Mesodermal cell (in vitro differentiated cells): ENCODE results near the gene IRF2BP1.

Experiments
- H3K27ac ChIP-seq: 2 replicates; pipeline ENCODE4 v1.7.0; 2013; ENCODE audit warnings: mild to moderate bottlenecking, low read depth, low read length, moderate library complexity; ENCODE audit not compliant: severe bottlenecking
- H3K36me3 ChIP-seq: 2 replicates; pipeline ENCODE4 v1.7.1; 2013; ENCODE audit warnings: mild to moderate bottlenecking, low read length, moderate library complexity; ENCODE audit not compliant: control insufficient read depth, insufficient read depth
- H3K4me1 ChIP-seq: one replicate; pipeline ENCODE4 v1.7.1; 2013; ENCODE audit warnings: mild to moderate bottlenecking, low read length; ENCODE audit not compliant: insufficient read depth, control insufficient read depth, poor library complexity, severe bottlenecking
- H3K4me3 ChIP-seq: 2 replicates; pipeline ENCODE4 v1.7.0; 2013; ENCODE audit warnings: low read length, control low read depth, mild to moderate bottlenecking; ENCODE audit not compliant: insufficient read depth, poor library complexity, severe bottlenecking; ENCODE audit errors: extremely low read depth
- H3K9me3 ChIP-seq: 2 replicates; pipeline ENCODE4 v1.7.1; 2013; ENCODE audit warnings: mild to moderate bottlenecking, low read length, moderate library complexity; ENCODE audit not compliant: control insufficient read depth
- WGBS, 2 experiments: methylation state at CpG; one replicate each; pipeline ENCODE4 v1.1.5; 2013; ENCODE audit warnings: missing lambda C conversion rate in 2 of 2; ENCODE audit not compliant: insufficient coverage in 2 of 2; 5-methylcytosine and 5-hydroxymethylcytosine counted together

Gene IRF2BP1

DNA sequence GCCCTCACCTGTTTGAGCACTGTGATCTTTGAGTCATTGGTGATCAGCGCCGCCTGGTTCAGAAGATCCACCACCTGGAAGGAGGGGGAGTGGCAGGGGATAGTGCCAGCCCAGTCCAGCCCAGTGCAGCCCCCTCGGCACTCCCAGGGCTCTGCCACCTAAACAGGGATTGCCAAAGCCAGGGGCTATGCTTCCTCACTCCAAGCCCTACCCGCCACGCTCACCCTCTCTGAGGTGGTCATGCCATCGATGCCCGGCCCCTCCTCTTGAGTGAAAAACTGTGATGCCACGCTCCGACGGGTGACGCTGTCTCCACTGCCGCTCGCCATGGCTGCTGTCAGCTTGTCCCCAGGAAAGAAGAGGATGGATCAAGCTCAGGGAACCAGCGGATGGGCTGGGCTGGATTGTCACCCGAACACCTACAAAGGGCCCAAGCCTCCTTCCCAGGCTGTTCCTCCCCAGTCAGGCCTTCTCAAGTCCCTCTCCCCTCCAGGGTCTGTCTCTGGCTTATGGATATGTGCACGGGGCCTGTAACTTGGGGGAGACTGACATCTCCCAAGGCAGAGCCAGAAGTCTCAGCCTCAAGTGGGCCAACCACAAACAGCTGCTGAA lies 31.7 kb downstream of the IRF2BP1 start:
- Histone ChIP-seq H3K4me3 (no peak overlapping the region), H3K36me3 (peaks cover 80% of the 10 kb centered on the region), H3K4me1 (no peaks in the 10 kb centered on the region), H3K27ac (no peak overlapping the region), H3K9me3 (no peaks in the 10 kb centered on the region)
- WGBS, 2 experiments, result 95 to 99% methylated on average over 14 to 15 of the region's 16 CpGs

DNA sequence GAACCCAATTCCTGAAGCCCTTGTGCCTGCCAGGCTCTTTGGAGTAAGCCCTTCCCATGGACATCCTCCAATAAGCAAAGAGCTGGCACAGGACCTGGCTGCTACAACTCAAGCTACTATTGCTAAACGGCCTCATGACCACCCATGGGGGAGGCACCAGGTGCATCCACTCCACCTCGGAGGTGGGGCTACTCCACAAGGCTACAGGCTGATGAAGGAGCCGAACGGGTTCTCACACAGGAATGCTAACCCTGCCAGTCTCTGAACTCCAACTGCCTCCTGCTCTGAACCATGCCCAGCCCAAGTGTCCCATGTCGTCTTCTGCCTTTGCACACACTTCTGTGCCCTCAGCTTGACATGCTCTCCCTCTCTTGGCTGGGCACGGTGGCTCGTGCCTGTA lies 33.0 kb downstream of the IRF2BP1 start:
- WGBS, 2 experiments, result 96 to 100% methylated on average over 6 to 7 of the region's 7 CpGs
- H3K4me3 ChIP-seq, result no peak overlapping the region

DNA sequence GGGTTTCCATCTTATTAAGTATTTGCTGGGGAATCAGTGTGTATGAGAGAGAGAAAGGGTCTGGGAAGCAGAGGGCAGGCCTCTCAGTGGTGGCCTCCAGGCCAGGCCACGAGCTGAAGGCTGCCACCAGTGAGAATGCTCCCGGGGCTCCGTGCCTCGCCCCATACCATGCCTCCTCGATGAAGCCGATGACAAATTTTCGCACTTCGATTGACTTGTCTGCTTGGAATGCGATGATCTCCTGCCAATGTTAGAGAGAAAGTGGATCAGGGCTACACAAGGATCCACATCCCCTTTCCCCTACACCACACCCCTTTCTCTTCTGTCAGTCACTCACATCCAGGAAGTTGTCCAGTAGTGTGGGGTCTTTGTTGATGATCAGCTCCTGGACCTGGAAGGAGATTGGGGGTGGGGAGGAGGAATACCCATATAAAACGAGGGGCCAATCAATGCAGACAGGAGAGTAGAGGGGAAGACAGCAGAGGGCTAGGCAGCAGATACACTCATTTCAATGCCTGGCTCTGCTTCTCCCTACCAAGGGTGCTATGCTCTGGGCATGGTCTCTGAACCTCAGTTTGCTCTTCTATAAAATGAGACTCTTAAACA lies 33.7 kb downstream of the IRF2BP1 start:
- no peaks in the 10 kb centered on the region for H3K9me3 ChIP-seq
- H3K27ac ChIP-seq, result no peak overlapping the region
- WGBS, 2 experiments, result 87 to 95% methylated on average over 8 to 10 of the region's 10 CpGs
- no peaks in the 10 kb centered on the region for H3K4me1 ChIP-seq
- H3K4me3 ChIP-seq, result no peak overlapping the region
- peaks cover 85% of the 10 kb centered on the region for H3K36me3 ChIP-seq

More for the DNA sequence above, 33.0 kb downstream of the IRF2BP1 start:
- Histone ChIP-seq H3K27ac (no peak overlapping the region), H3K4me1 (no peaks in the 10 kb centered on the region), H3K36me3 (peaks cover 80% of the 10 kb centered on the region), H3K9me3 (no peaks in the 10 kb centered on the region)

DNA sequence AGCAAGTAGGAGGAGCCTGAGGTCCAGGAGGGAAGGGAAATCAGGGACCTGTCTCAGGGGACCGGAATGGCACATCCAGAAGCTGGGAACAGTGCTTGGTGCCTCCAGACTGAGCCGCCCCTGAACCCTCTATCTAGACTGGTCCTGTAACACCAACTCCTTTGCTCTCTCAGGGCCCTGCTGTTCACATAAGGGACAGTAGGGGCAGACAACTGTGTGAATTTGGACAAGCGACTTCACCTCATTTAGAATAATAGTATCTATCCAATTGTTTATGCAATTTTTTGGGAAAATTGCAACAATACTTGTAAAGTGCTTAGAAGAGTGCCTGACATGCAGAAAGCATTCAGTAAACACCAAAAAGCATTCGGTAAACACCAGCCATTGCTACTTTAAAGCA lies 37.0 kb downstream of the IRF2BP1 start:
- peaks cover 95% of the 10 kb centered on the region for H3K36me3 ChIP-seq

DNA sequence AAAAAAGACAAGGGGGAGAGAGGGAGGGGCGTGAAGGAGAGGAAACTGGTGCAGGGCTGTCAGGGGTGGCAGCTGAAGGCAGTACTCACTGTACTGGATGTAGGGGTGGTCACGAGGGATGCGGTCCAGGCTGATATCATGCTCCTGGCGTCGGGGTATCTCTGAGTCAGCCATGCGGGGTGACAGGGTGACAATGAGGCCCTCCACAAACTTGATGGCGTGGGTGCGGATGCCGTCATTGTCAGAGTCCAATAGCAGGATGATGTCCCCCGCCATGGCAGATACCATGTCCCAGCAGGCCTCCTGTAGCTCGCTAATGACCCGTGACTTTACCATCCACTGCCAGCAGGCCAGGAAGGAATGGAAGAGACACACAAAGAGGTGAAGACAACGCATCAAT lies 38.3 kb downstream of the IRF2BP1 start:
- Histone ChIP-seq H3K4me1 (no peaks in the 10 kb centered on the region), H3K4me3 (no peak overlapping the region), H3K9me3 (no peaks in the 10 kb centered on the region), H3K27ac (no peak overlapping the region), H3K36me3 (peaks cover 95% of the 10 kb centered on the region)
- WGBS, 2 experiments, result 90 to 92% methylated on average over 9 to 12 of the region's 13 CpGs

More for the DNA sequence above, 37.0 kb downstream of the IRF2BP1 start:
- Histone ChIP-seq H3K4me3 (no peak overlapping the region), H3K4me1 (no peaks in the 10 kb centered on the region), H3K9me3 (no peaks in the 10 kb centered on the region), H3K27ac (no peak overlapping the region)
- 100% methylated on average over 1 of the region's 4 CpGs; no CpG with 5 or more reads in 1 of the 2 experiments for WGBS, 2 experiments

DNA sequence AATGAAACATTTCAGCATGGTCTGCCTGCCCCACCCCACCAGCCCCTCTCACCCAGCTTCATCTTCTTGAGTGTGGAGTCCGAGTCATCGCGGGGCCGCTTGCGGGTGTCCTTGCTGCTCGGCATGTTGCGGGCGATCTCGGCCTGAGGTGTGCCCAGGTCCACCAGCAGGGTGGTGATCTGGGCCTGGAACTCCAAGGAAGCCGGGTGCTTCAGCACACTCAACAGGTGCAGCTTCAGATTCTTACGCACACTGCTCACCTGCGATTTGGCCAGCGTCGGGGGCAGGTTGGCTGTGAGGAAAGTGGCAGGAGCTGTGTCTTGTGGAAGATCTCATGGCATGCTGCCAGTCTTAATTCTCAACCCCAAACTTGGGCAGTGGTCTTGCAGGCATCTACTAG lies 43.7 kb downstream of the IRF2BP1 start:
- Histone ChIP-seq H3K36me3 (peaks cover 95% of the 10 kb centered on the region), H3K27ac (no peak overlapping the region), H3K4me1 (no peaks in the 10 kb centered on the region), H3K4me3 (no peak overlapping the region), H3K9me3 (peaks cover 6% of the 10 kb centered on the region)
- 96% methylated on average over 10 to 11 of the region's 14 CpGs for WGBS, 2 experiments

DNA sequence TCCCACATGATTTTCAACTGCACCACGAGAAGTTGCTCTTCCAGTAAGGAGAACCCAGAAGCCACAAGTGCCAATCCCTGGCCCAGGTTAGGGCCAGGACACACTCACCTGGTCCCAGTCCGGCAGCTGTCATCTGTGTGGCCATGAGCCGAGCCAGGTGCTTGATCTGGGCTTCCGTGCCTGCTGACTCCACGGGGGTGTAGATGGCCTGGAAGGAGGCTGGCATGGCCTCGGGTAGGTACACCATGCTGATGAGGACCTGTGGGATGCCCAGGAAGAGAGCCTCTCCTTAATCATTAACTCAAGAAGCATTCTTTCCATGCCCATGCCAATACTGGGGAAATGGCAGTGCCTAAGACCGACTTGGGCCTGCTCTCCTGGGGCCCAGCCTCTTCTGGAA lies 51.0 kb downstream of the IRF2BP1 start:
- WGBS, 2 experiments, result 93 to 100% methylated on average over 4 to 5 of the region's 7 CpGs
- H3K9me3 ChIP-seq, result peaks cover 6% of the 10 kb centered on the region
- H3K4me1 ChIP-seq, result no peaks in the 10 kb centered on the region
- peaks cover 92% of the 10 kb centered on the region for H3K36me3 ChIP-seq
- H3K4me3 ChIP-seq, result no peak overlapping the region
- H3K27ac ChIP-seq, result no peak overlapping the region
